AML-193 (cell line): ENCODE data around the gene ARFIP1.

Experiments
- DNase-seq, 2 experiments: peaks; one replicate each; lab custom pipeline; 2025; lab: John Stamatoyannopoulos, UW

Gene ARFIP1

DNA sequence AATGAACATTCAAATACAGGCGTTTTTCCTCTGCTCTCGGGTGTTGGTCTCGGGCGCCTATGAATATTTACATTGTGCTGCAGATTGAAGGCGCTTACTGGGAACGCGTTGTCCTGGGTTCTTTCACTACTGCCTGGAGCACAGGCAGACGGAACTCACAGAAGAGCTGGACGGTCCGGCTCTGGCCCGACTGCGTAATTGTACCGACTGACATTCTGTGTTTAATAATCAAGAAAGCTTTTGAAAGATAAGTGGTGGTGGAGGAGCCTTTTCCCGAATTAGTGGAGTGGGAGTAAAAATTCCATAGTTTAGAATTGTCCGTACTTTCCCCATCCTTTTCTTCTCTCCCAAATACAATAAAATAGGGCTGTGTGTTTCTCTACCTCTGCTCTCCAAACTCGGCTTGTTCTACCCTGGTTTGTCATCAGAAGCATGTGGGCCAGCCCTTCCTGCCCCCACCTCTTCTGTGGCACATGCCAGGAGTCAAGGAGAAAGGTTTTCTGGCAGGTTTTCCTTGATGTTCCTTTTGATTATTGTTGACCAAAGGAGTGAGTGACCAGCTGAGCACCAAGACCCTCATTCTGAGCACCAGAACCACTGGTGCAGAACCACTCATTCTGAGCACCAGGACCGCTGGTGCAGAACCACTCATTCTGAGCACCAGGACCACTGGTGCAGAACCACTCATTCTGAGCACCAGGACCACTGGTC, 158.6 kb downstream of the ARFIP1 start:
- DNase-seq: no peak

DNA sequence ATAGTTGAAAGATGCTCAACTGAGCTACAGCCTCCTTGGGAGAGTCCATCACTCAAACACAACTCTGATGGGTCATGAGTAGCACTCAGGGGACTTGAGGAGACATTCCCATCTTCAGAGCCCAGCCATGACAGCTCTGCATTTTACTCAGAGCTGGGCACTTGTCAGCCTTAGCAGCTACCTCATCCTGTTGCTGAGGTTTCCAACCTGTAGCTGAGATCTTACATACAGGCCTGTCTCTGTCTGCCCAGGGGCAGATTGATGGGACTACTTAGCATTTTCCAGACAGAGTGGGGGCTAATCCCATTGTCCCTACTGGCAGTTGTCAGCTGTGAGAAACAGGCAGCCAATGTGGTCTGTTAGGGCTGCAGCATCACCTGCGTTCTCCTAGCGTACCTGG, 159.9 kb downstream of the ARFIP1 start:
- no peak for DNase-seq

DNA sequence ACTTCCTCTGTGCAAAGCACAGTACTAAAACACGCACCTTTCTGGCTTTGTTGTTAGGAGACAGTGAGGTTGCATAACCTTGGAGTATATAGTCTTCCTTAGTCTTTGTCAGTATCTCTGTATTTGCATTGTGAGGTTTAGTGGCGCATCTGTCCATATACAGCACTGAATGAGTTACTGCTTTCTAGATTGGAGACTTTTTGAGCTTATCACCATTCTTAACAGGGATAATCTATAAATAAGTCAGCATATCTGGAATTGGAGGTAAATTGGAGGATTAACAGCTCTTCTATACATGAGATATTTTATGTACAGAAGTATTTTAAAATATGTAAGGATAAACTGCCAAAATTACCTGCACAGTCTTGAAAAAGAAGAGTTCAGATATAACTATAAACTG, 160.7 kb downstream of the ARFIP1 start:
- DNase-seq: no peak

DNA sequence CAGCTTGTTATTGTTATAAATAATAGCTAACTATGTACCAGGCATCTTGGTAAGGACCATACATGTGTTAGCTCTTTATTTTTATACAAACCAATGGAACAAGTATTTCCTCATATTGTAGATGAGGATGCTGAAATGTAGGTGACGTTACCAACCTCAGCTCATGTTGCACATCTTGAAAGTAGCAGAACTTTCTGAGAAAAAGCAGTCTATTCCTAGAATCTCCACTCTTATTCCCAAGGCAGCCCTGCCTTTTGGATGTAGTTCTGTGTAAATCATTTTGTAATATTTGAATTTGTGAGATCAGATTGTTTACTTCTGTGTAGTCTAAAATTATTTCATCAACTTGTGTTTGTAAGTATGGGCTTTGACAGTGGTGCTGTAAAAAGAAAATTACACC, 161.7 kb downstream of the ARFIP1 start:
- DNase-seq: no peak

DNA sequence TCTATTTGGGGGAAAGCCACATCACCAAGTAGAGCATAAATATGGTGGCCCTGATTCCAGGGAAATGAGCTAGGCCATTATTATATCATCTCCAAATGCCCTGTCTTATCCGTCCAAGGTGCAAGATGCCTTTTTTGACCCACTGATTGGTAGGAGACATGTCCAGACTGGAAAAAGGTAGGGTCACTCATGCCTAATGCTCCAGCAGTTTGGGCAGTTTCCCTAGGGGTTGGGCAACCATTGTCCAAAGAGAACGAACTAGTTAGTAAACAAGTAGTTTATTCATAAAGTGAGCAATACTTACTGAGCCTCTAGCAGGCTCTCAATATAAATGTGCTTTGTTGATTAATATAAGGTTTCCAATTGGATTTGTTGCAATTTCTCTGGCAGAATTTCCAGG, 162.6 kb downstream of the ARFIP1 start:
- DNase-seq: no peak

DNA sequence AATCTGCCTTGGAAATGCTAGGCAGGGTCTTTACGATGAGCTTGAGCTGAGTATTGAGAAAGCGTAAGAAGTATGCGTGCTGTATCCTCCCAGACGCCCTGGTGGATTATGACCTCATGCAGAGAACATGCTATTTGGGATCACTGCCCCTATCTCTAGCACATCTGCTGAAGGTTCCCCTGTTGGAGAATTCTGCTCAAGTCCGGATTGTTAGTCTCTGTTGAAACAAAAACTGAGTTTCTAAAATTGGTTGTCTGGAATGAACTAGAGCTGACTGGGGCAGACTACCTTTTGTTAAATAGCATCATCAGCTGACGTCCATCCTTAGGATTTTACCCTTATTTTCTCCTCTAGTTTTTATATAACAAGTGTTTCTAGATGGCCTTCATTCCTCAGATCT, 163.9 kb downstream of the ARFIP1 start:
- DNase-seq: no peak

DNA sequence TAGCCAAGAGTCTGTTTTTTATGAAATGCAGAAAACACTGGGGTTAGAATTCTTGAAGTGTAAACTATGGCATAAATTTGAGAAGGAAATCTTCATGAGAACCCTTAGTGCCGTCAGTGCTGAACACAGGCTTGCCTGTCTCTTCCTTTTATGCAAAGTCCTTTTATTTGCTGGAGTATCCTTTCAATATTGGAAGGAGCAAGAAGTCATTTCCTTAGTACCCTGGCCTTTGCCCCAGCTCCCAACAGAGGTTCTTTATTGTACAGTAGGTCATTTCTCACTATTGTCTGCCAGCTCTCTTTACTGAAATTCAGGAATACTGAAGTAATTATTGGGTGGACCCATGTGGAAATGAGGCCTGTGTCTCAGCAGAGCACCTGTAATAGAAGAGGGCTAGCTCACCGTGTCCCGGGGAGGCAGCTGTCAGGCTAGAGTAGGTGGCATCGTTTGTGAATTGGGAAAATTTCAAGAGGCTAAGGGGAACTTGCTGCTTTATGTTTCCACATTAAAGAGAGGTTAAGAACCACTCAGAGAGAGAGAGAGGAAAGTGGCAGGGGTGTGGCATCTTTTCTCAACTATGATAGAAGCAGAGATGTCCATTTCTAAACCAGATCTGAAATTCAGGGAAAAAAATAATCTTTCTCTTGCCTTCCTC, 165.0 kb downstream of the ARFIP1 start:
- no peak for DNase-seq

DNA sequence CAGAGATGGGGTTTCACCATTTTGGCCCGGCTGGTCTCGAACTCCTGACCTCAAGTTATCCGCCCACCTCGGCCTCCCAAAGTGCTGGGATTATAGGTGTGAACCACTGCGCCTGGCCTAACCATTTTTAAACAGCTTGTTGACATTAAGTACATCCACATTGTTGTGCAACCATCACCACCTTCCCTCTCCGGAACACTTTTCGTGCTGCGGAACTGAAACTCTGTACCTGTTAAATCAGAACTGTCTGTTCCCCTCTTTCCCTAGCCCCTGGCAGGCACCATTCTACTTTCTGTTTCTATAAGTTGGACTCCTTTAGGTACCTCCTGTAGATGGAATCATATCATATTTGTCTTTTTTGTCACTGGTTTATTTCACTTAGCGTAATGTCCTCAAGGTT, 165.9 kb downstream of the ARFIP1 start:
- no peak for DNase-seq

DNA sequence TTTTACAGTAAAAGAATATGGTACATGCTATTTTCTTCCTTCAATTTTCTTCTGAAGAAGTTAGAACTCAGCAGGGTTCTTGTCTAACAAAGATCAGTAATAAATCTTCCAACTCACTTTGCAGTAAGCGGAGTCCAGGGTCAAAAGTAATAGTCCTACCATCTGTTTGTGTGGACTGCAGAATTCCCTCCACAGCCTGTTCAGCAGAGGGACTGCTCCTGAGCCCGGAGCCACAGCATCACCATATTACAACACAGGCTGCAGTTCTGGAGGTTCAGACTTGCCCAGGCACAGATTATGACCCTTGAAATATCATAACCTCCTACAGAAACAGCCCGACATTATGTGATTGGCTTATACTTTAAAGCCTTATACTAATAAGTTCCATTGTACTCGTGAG, 166.7 kb downstream of the ARFIP1 start:
- DNase-seq: no peak

DNA sequence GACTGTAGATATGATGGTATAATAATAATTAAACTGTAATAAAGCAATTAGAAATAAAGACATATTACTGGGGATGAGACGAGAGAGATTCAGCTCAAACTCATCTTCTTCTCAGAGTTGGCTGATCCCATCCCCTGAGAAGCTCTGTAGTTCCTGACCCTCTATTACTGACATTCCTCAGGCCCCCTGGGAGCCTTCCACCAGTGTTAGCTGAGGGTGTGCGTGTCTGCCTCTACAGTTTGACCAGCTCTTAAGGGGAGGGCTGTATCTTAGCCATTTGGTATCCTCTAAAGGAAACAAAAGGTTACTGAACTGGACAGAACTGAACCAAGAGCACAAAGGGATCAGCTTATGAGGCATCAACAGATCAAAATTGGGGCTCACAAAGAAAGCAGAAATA, 167.6 kb downstream of the ARFIP1 start:
- no peak for DNase-seq

DNA sequence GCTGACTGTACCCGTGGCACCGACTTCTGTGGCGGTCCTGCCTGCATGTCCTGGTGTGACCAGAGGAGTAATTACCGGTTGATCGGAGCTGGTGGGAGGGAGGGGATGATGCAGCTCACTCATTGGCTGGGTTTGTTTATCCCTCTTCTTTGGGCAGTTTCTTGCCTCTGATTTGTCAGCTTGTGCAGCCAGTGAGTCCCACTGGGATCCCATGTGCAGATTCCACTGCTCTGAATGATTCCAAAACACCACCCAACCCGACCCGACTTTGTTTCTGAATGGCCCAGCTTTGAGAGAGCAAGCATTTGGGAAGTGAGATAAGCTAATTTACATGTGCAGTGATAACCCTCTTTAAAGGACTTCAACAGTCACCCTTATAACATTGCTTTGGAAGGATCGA, 170.2 kb downstream of the ARFIP1 start:
- DNase-seq: no peak

DNA sequence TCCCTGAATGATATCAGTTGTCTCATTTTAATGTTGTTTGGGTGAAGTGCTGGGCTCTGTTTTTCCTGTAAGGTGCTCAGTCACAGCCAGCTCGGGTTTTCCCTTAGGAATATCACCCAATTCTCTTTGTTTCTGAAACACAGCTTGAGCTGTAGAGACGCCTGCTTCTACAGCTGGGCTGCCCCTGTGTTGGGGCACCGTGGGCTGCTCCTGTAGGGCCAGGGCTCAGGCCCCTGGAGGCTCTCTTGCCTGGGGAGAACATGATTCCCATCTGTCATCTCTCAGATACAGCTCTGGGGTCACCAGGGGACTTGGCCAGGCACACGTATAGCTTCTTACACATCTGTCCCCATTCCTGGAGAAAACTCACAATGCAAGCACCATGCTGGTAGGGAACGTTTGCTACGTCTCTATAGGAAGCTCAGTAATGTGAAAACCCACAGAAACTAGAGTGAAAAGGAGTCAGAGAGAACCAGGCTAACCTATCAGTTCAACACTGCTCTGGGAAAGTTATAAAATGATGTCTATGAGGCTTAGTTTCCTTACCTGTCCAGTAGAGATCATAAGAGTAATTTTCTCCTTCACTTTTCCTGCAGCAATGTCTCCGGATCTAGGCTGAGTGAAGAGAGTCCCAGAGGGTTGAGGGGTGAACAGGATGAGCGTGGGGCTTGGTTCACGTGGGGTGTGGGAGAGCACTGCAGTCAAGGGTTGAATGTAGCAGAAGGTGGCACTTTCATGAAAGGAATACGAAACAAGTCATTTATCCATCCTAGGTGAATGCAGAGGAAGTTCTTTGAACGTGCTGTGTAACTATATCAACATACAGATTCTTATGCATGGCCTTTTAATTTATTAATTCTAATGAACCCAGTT, 170.9 kb downstream of the ARFIP1 start:
- DNase-seq: no peak

DNA sequence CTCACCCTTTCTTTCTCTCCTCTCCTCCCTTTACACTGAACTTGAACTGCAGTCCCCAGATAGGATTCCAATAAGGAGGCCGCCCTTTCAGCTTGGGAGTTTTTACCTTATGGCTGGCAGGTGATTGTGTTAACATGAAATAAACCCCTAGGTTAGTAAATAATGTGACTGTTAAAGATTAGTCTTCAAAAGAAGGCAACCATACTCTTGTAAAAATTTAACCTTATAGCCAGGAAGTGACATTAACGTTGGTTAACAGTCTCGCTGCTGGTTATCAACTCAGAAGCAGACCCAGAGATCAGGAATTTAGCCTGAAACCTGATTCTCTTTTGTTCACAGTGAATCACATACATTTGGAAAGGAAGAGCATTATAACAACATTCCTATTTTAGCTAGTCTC, 171.6 kb downstream of the ARFIP1 start:
- no peak for DNase-seq

DNA sequence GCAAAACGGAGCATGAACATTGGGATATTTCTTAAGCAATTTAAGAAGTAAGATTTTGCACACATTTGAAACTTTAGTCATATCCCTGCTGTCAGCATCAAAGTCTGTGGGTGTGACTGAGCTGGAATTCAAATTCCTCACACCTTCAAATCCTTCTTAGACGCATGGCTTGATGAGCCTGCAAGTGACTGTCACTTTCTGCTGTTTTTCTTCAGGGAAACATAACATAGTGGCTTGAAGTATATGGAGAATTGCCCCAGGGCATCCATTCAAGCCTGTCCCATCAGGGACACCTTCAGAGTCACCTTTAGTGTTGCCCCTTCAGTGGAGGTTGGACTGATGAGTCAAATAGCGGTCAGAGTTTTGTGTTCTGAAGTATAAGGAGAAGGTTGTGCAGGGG, 173.8 kb downstream of the ARFIP1 start:
- no peak for DNase-seq

DNA sequence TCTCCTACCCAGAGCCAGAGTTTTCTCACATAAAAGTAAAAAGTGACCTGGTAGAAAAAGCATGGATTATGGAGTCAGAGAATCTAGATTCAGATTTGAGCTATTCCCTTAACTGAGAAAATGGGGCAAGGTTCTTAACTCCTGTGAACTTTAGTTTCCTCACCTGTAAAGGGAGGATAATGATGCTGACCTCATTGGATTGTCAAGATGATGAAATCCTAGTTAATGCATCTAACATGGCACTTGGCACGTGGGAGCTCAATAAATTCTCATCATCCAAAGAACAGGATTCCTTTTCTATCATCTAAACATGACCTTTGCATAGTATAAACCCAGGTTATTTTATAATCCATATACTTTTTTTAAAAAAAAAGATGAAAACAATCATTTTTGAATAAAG, 175.0 kb downstream of the ARFIP1 start:
- no peak for DNase-seq

DNA sequence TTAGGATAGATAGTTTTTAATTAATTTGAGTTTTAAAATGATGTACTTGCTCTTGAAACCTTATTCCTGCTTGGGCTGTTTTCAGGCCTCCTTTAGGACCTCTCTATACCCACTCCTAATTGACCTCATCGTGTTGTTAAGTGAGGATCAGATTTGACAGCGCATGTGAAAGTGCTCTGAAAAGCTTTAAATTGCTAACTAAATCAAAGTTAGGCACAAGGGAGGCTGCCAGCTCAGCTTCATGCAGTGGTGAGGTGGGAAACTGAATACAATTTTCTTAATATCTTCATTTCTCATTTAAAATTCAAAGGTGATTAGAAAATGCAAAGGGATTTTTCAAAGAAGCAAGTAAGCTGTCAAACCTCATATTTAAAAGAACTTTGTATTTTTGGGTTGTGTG, 176.4 kb downstream of the ARFIP1 start:
- no peak for DNase-seq

DNA sequence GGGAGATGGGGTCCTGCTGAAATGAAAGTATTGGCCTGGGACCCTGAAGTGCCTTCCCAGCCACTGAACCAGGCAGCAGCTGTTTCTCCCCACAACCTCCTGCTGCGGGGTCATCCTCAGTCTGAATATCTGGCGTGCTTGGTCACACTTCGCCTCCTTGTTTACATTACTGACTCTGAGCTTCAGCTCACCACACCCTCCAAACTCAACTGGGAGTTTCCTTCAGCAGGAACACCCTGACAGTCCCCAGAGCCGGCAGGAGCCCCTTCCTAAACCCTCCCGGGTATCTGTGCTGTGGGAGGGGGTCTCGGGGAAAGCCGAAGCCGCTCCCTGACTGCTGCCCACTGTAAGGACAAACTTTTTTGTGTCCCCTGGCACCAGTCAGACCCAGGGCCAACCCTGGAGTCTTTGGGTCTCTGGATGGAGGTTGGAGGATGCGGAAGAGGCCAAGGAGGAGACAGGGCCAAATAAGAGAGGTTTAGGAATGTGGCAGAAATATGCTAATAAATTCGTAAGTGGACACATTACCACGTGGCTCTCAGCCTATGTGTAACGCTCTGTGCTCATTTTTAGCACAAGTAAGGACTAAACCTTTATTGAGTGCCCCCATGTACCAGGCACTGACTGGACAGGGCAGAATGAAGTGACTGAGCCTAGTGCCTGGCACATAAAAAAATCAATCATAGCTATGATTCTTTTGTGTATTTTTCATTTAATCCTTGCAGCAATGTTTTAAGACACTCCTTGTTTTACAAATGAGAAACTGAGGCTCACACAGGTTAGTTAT, 177.1 kb downstream of the ARFIP1 start:
- no peak for DNase-seq

DNA sequence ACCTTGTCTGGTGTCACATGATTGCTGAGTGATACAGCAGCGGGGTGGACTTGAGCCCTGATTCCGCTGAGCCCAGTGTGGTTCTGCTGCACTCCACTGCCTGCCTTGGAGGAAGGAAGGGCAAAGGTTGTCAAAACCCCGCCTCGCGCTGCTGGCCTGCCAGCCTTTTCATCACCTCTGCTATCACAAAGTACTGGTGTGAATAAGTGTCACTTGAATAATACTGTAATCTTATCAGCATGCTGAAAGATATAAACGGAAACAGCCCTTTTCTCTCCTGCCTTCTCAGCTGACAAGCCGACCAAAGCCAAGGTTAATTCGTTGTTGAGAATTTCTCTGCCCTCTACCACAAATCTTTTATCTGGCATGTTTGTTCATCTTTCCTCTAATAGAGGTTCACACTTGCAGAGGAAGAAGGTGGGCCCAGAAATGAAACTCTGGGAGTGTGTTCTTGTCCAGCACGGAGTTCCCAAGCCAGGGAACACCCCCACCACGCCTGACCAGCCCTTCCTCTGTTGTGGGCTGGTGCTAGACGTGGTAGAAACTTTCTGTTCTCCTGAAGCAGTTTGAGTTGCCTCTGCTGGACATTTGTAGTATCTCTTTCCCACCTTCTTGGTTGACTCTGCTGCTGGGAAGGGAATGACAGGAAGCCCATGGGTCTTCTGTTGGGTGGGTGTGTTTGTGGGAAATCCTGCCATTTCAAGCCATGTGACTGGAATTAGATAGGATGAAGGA, 177.8 kb downstream of the ARFIP1 start:
- no peak for DNase-seq

DNA sequence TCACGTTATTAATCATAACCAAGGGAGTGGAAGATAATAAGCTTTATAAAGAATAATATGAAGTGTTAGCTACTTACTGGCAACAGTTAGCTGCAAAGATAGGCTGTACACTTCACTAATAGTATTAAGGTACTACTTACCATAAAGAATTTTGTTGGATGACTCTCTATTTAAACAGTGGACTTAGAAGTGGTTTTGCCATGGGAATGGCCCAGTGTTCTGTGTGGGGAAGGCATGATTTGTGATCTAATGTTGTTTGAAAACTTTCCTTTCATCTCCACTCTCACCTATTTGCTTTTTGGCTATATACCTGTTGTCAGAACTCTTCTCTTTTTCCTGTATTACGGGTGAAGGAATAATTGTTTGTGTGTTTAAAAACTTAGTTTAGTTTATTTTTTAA, 179.3 kb downstream of the ARFIP1 start:
- DNase-seq: no peak

DNA sequence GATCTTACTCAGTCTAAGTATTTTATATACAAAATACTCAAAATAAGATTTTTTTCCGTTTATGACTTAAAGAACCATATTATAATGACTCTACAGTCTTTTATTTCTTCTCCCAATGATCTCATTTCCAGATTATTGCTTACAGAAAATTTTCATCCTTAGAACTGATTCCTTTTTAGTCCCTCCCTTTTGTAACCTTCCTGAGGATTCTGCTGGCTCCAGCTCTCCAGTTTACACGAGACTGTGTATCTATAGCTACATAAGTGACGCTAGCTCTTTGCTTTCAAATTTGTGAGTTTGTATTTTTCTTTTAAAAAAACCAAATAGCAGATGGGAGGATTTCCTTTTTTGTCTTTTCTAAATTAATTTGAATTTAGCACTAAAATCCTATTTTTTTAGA, 180.3 kb downstream of the ARFIP1 start:
- DNase-seq: no peak

DNA sequence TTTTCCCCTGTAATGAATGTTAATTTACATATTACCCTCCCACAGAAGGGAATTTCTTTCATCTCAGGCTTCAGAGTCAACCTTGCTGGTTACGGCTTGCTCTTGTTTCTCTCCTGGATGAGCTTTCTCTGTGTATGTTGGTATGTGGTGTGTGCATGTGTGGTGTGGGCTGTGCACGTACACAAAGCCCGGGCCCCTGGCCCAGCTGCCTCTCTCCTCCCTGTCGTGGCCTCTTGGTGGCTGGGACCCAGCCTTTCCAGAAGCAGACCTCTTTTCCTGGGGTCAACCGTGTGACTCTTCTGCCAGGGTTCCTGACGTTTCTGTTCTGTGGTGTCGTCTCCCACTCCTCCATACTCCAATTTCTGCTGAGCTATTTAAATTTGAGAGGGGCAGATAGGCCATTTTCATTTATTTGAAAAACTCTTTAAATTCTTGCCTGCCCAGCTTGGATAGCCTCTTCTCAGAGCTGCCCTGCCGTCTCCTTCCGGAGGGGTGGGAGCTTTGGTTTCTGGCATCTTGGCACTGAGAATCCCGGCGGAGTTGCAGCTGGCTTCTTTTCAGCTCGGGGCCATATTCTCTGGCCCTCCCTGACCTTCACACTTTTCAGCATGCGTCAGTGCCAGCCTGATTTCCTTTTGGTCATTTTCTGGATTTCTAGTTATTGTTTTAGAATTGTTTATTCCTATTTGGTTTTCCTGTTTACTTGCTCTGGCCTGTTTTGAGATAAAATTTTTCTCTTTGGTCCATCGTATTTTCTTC, 181.4 kb downstream of the ARFIP1 start:
- no peak for DNase-seq
